IPS DF 6.9 (cell line): ENCODE measurements around the gene SLIT3.
"Not testable (repeated sequence)": the region's sequence is repeated elsewhere in the genome, so short reads cannot be mapped to it uniquely, and the experiment has no call there.

Experiments used
- DNase-seq: peaks from one replicate; pipeline ENCODE4 v3.0.0-alpha.2; 2013; ENCODE audit warnings: low read depth, low spot score
- H3K27ac ChIP-seq: one replicate; pipeline ENCODE4 v1.5.1; 2013; ENCODE audit warnings: low read length, control low read depth
- H3K27me3 ChIP-seq: 2 replicates; pipeline ENCODE4 v1.6.1; 2013; ENCODE audit warnings: mild to moderate bottlenecking, low read length; ENCODE audit not compliant: control insufficient read depth, insufficient read depth
- H3K36me3 ChIP-seq: 2 replicates; pipeline ENCODE4 v1.6.1; 2013; ENCODE audit warnings: low read length; ENCODE audit not compliant: control insufficient read depth, insufficient read depth
- H3K4me1 ChIP-seq: 2 replicates; pipeline ENCODE4 v1.6.1; 2013; ENCODE audit warnings: low read length; ENCODE audit not compliant: control insufficient read depth, insufficient read depth
- H3K4me3 ChIP-seq: 2 replicates; pipeline ENCODE4 v1.5.1; 2013; ENCODE audit warnings: mild to moderate bottlenecking, low read length
- H3K9me3 ChIP-seq: 2 replicates; pipeline ENCODE4 v1.6.1; 2013; ENCODE audit warnings: low read length, inconsistent platforms; ENCODE audit not compliant: control insufficient read depth, insufficient read depth
- WGBS: extraction: QIAGEN DNeasy Blood & Tissue Kit; methylation state at CpG from one replicate; pipeline ENCODE4 v1.1.7; 2013; ENCODE audit warnings: mixed read lengths, missing lambda C conversion rate; ENCODE audit not compliant: insufficient read length, insufficient coverage; 5-methylcytosine and 5-hydroxymethylcytosine counted together

SLIT3 gene

GRCh38 chr5:169152946-169153345, 148.0 kb downstream of the SLIT3 start:
- Histone ChIP-seq H3K4me1 (peaks cover 2% of the 10 kb centered on the region; the same call in 1 of the 2 replicates), H3K4me3 (no peak overlapping the region), H3K9me3 (no peaks in the 10 kb centered on the region), H3K36me3 (no peaks in the 10 kb centered on the region), H3K27me3 (no peaks in the 10 kb centered on the region), H3K27ac (no peak overlapping the region)
- WGBS, result no CpG with 5 or more reads among the region's 7 CpGs
- DNase-seq, result no peak

- DNase-seq, result no peak
- no peaks in the 10 kb centered on the region for H3K36me3 ChIP-seq
- H3K4me1 ChIP-seq, result peaks cover 2% of the 10 kb centered on the region; the same call in 1 of the 2 replicates
- no peak overlapping the region for H3K4me3 ChIP-seq
- no peaks in the 10 kb centered on the region for H3K27me3 ChIP-seq
- no peak overlapping the region for H3K27ac ChIP-seq
- no CpG with 5 or more reads among the region's 8 CpGs for WGBS
- no peaks in the 10 kb centered on the region for H3K9me3 ChIP-seq
Measured at GRCh38 chr5:169152453-169152852, 148.5 kb downstream of the SLIT3 start.

GRCh38 chr5:169151051-169151805, 149.7 kb downstream of the SLIT3 start:
- Histone ChIP-seq H3K27me3 (no peaks in the 10 kb centered on the region), H3K4me3 (no peak overlapping the region), H3K9me3 (no peaks in the 10 kb centered on the region), H3K27ac (no peak overlapping the region), H3K36me3 (no peaks in the 10 kb centered on the region), H3K4me1 (peaks cover 2% of the 10 kb centered on the region; the same call in 1 of the 2 replicates)
- WGBS, result no CpG with 5 or more reads among the region's 6 CpGs
- no peak for DNase-seq

- Histone ChIP-seq H3K9me3 (no peaks in the 10 kb centered on the region), H3K27me3 (no peaks in the 10 kb centered on the region), H3K4me3 (no peak overlapping the region), H3K36me3 (no peaks in the 10 kb centered on the region), H3K4me1 (peaks cover 1% of the 10 kb centered on the region; the same call in 1 of the 2 replicates), H3K27ac (no peak overlapping the region)
- no CpG with 5 or more reads among the region's 3 CpGs for WGBS
- DNase-seq, result no peak
Measured at GRCh38 chr5:169150108-169150507, 150.8 kb downstream of the SLIT3 start.

- Histone ChIP-seq H3K4me1 (no peaks in the 10 kb centered on the region; the same call in 1 of the 2 replicates), H3K27me3 (no peaks in the 10 kb centered on the region), H3K36me3 (no peaks in the 10 kb centered on the region), H3K4me3 (no peak overlapping the region), H3K27ac (no peak overlapping the region), H3K9me3 (no peaks in the 10 kb centered on the region)
- no CpG with 5 or more reads among the region's 4 CpGs for WGBS
- no peak for DNase-seq
Measured at GRCh38 chr5:169149317-169149716, 151.6 kb downstream of the SLIT3 start.

GRCh38 chr5:169148138-169148740, 152.7 kb downstream of the SLIT3 start:
- no peaks in the 10 kb centered on the region for H3K36me3 ChIP-seq
- H3K27ac ChIP-seq, result no peak overlapping the region
- H3K4me3 ChIP-seq, result no peak overlapping the region
- WGBS, result no CpG with 5 or more reads among the region's 10 CpGs
- no peaks in the 10 kb centered on the region; the same call in 1 of the 2 replicates for H3K4me1 ChIP-seq
- DNase-seq, result no peak
- H3K27me3 ChIP-seq, result no peaks in the 10 kb centered on the region
- H3K9me3 ChIP-seq, result no peaks in the 10 kb centered on the region

GRCh38 chr5:169147534-169147933, 153.4 kb downstream of the SLIT3 start:
- no peaks in the 10 kb centered on the region for H3K27me3 ChIP-seq
- no peak overlapping the region for H3K27ac ChIP-seq
- H3K9me3 ChIP-seq, result no peaks in the 10 kb centered on the region
- DNase-seq, result no peak
- H3K4me3 ChIP-seq, result no peak overlapping the region
- H3K4me1 ChIP-seq, result no peaks in the 10 kb centered on the region; the same call in 1 of the 2 replicates
- WGBS, result no CpG with 5 or more reads among the region's 4 CpGs
- H3K36me3 ChIP-seq, result no peaks in the 10 kb centered on the region

GRCh38 chr5:169146158-169146557, 154.8 kb downstream of the SLIT3 start:
- no CpG with 5 or more reads among the region's 8 CpGs for WGBS
- no peaks in the 10 kb centered on the region for H3K36me3 ChIP-seq
- H3K9me3 ChIP-seq, result no peaks in the 10 kb centered on the region
- H3K27ac ChIP-seq, result no peak overlapping the region
- DNase-seq, result no peak
- H3K4me1 ChIP-seq, result no peaks in the 10 kb centered on the region; the same call in 1 of the 2 replicates
- H3K27me3 ChIP-seq, result no peaks in the 10 kb centered on the region
- no peak overlapping the region for H3K4me3 ChIP-seq

- no CpG with 5 or more reads among the region's 3 CpGs for WGBS
- Histone ChIP-seq H3K9me3 (no peaks in the 10 kb centered on the region), H3K27me3 (no peaks in the 10 kb centered on the region), H3K27ac (no peak overlapping the region), H3K4me1 (no peaks in the 10 kb centered on the region), H3K36me3 (no peaks in the 10 kb centered on the region), H3K4me3 (no peak overlapping the region)
- DNase-seq, result no peak
Measured at GRCh38 chr5:169142264-169142970, 158.5 kb downstream of the SLIT3 start.

GRCh38 chr5:169140215-169140614, 160.7 kb downstream of the SLIT3 start:
- not testable (repeated sequence) for H3K27ac ChIP-seq, H3K36me3 ChIP-seq, H3K9me3 ChIP-seq, DNase-seq, H3K4me1 ChIP-seq, H3K4me3 ChIP-seq, H3K27me3 ChIP-seq
- WGBS, result no CpG with 5 or more reads among the region's 9 CpGs
